A172 (cell line): ENCODE data around the gene HINT3. TPM values are rescaled to one million over a fixed set of nuclear protein-coding genes. Genes with fewer than 3 reads are reported as not detected.
"Not testable (repeated sequence)": the region's sequence is repeated elsewhere in the genome, so short reads cannot be mapped to it uniquely, and the experiment has no call there.

Experiments used
- DNase-seq: peaks from one replicate; pipeline ENCODE4 v3.0.0-alpha.2; 2015; ENCODE audit warnings: low spot score
- total RNA-seq: library from RNA; depleted of rRNA; stranded (reverse); fragments of >200 nt; shearing (Covaris generic); gene quantifications from 2 replicates; pipeline ENCODE4 v1.2.3, GENCODE V29; 2014

HINT3 gene
- total RNA-seq, 1 experiment from 2014 or later = 22.0 TPM

DNA sequence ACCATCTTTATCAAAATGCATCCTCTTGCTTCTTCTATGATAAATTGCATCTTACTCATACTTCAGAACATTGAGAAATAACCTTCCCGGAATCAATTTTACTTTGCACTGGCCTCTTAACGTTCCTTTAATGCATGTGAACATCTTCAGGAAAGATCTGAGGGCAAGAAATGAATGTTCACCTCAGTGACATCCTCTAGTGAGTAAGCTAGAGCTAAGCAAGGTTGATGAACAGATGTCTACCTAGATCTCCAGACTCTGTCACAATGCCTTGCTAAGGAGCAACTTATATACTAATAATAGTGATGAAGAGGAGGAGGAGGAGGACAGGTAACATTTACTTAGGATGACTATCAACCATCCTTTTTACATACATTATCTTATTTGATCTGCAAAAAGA lies 16.8 kb upstream of the HINT3 start:
- no peak for DNase-seq

DNA sequence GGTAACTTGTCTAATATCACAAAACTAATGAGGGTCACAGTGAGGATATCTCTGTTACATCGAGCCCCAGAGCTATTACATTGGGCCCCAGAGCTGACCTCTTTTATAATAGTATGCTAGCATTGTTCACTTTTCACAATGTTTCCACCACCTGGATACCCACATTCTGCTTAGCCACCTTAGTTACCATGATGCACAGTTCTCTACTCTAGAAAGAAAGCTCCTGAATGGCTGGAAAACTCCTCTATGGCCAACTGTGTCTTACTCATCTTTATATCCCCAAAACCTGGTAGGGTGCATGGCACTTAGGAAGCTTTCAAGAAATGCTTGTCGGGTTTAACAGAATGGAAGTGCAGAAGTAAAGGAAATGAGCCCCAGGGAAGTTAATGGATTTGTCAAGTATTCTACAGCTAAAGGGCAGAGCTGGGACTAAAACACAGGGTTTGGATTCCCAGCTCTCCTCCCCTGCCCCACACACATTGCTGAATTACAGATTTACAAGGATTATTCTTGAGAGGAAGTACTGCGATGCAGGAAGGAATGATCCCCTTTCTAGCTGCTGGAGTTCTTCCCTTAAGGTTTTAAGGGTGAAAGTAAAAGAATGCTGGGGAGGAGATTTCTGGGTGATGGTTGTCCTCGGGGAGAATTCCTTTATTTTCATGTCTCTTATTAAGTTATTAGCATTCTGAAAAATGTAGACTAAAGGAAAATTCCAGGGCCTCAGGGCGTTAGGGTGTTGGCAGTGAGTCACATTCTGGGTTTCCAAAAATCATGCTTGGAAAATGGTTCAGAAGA lies 16.1 kb upstream of the HINT3 start:
- DNase-seq = peak; percentile 10

- DNase-seq = peak; percentile 48
These were observed 13.7 kb upstream of the HINT3 start for GRCh38 chr6:125942672-125943527.

DNA sequence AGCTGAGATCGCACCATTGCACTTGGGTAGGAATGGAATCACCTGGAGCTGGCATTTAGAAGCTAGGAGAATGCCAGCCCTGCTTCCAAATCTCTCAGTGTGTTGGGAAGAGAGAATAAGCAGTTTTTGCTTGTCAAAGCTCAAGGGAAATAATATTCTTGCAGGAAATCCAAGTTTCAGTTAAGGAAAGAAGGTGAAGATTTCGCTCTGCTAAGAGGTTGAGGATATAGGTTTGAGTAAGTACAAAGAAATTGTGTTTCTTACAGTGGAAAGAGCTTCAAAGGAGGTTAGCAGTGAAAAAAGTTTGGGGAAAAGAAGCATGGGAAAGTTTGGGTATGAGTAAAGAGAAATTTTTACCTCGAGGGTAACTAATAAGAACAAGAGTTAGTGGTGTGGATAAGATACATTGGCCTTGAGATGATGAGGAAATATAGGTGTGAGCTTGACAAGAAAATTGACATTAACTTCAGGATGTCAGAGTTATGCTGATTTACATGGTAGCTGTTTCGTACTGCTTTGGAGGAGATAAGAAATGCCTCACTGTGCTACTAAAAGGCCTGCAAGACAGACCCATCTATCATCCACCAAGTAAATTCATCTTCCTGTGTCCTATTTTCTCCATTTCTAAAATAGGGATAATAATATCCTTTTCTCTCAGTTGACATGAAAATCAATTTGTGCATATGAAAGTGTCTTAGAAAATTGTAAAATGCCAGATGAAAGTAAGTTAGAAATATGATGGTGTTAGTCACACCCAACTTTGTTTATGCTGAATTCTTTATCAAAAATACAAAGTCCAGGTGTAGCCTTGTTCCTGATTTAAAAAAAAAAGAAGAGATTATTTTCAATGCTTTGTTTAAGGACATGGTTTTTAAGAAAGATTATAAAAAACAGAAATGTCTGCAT lies 12.8 kb upstream of the HINT3 start:
- DNase-seq = no peak

DNA sequence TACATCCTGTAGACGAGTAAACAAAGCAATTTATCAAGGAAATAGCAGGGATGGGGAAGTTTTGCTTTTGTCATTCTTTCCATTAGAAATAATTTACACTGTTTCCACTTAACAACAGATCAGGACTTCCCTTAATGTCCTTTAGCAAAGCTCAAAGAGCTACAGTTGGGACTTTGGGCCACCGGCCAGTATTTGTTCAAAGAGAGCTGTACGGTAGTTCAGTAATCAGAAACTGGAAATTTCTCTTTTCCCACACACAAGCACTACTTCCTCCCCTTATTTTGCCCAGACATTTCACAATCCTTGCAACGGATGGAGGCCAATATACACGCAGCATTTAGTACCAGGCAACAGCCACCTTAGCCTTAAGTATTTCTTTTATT lies 12.1 kb upstream of the HINT3 start:
- peak; percentile 40 for DNase-seq

DNA sequence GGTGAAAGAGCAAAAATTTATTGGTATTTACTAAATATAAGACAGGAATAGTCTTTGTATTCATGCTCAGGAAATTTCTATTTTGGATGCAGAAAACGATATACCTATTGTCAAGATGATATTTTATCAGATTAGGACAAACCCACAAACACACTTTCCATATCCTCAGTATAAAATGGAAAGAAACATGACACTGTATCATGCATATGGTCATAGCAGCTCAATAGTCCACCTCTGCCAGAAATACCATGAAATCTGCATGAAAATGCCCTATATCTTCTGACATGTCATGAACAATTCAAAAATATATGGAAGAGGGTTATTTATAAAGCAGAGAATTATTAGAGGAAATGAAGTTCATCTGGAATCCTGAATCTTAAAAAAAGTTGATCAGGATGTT lies 11.7 kb upstream of the HINT3 start:
- no peak for DNase-seq

GRCh38 chr6:125945378-125946141 lies 11.0 kb upstream of the HINT3 start:
- peak; percentile 60 for DNase-seq

DNA sequence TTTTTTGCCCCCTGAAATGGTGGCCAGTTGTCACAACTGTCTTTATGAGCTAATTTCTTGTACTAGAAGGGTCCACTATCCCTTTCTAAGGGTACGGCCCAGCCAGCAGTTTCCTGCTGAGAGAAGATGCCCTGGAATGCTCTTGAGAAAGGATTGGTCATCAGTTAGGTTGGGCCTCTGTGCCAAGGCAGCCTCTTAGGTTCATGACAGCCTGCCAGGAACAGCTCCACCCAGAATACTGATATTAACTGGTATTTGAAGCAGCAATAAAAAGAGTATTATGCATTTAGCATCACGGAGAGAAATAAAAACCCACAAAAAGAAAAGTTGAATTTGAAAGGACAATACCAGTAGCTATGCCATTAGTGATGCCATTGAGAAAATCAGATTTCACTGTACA lies 9.0 kb upstream of the HINT3 start:
- peak; percentile 71 for DNase-seq

- no peak for DNase-seq
These were observed 8.1 kb upstream of the HINT3 start for GRCh38 chr6:125948455-125948854.

DNA sequence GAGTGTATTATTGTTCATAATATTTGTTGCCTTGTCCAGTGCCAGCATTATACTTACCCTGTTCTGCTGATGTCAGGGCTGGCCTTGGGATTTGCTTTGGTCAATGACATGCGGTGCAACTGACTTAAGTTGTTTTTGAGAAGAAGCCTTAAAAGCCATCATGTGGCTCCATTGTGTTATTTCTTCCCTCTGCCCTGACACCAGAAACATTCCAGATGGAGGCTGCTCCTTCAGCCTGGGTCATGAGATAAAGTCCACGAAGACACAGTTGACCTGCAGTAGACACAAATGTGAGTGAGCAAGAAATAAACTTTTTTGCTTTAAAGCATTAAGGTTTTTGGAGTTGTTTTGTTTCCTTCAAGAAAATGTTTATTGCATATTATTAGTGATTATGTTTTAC lies 7.5 kb upstream of the HINT3 start:
- DNase-seq = no peak

DNA sequence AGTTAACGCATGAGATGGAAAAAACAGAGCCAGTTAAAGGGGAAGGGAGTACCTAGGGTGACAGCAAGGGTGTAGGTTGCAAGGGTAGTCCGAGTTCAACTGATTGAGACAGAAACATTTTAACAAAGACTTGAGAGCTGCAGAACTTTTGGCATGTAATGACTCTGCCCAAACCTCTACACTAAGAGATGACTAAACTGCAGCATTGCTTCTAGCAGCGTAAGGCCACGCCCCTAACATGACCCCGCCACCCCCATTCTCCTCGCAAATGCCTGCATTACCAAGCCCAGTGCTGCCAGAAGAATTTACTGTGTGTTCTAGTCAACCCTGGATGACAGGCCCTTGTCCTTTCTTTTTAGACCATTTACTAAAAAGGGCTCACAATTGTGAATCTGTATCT lies 6.3 kb upstream of the HINT3 start:
- peak; percentile 60 for DNase-seq

DNA sequence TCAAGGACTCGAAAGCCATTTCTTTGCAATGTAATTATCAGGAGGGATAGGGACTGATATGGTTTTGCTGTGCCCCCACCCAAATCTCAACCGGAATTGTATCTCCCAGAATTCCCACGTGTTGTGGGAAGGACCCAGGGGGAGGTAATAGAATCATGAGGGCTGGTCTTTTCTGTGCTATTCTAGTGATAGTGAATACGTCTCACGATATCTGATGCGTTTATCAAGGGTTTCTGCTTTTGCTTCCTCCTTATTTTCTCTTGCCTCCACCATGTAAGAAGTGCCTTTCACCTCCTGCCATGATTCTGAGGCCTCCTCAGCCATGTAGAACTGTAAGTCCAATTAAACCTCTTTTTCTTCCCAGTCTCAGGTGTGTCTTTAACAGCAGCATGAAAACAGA lies 5.9 kb upstream of the HINT3 start:
- DNase-seq = not testable (repeated sequence)

- DNase-seq = no peak
These were observed 5.2 kb upstream of the HINT3 start for GRCh38 chr6:125951323-125951722.

GRCh38 chr6:125952764-125953501 lies 3.6 kb upstream of the HINT3 start:
- no peak for DNase-seq

DNA sequence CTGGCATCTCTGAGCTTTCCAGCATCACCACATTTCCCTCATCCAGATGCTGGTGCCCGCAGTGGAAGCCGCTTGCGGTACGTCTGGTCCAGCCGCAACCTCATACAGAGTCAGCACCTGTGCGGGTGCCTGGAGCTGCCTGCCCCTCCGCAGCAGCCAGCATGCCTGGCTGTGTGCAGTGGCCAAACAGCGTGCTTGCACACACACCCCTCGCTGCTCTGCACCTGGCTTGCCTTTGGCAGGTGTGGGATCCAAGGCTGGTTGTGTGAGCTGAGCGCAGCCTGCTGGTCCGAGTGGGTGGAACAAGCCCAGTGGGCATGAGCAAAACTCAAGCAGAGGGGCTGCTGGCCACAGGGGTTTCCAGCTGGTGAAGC lies 3.1 kb upstream of the HINT3 start:
- no peak for DNase-seq

DNA sequence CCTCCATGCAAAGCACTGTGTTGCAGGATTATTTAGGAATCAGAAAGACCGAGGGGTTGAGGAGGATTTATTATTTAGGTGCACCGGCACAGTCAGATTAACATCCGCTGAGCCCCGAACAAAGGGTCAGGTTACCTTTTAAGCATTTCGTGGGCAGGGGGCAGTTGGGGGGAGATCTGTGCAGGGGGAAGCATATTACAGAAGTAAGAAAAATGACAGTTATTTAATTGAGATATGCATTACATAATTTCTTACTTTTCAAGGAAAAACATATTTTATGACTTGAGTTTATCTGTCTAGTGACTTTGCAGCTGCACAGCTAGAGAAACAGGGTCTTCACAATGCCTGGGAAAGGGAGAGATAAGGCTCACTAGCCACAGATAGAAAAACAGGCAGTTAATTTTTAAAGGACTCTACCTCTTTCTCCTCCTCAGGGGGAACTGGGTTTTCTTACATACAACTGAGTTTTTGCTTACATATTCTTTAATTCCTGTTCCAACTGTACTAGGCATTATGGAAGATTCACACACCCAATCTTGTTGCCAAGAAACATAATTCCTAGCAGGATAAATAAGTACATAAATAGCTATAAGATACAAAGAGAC lies 1.7 kb upstream of the HINT3 start:
- DNase-seq = no peak

DNA sequence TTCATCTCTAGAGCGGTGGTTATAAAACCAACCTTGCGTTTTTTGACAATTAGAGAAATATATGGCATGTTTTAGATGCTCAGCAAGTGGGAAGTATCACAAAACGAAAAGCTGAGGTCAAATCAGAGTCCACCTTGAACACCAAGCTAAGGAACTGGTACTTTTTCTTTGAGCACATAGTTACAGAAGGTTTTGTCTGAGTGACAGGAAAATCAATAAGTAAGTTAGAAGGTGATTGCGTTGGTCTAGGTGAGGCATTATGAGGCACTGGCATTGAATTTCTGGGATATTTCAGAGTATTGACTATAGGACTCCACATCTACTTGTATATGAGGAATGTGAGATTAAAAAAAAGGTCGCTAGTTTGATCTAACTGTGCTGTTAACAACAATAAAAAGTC lies 597 bp upstream of the HINT3 start:
- no peak for DNase-seq

DNA sequence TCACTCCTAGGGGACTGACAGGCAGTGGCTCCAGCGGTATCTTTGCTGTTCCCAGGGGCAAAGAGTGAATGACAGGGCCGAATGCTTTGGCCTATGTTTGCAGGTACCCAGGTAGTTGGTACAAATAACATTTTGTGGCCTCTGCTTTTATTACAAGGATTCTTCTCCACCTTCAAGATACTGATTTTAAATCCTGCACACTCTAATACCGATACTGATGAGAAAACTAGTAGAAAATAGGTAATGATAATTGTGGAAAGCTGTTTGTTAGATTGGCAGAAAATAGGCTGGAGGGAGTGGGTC lies 772 bp downstream of the HINT3 start:
- DNase-seq = no peak

DNA sequence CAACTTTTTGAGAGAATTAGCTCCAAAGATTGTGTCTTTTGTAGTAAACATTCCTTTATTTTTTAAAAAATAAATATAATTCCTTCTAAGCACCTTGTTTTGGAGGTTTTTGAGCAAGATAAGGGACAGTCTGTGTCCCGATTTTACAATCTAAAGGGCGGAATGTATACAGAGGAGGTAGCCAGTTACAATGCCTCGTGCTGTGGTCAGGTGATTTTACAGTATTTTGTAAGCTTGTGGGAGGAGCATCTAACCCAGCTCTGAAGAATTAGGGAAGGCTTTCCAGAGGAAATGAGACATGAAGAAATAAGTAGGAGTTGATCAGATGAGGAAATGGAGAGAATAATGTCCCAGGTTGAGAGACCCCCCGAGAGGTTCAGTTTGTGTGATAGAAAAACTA lies 1.3 kb downstream of the HINT3 start:
- DNase-seq = peak; percentile 64

DNA sequence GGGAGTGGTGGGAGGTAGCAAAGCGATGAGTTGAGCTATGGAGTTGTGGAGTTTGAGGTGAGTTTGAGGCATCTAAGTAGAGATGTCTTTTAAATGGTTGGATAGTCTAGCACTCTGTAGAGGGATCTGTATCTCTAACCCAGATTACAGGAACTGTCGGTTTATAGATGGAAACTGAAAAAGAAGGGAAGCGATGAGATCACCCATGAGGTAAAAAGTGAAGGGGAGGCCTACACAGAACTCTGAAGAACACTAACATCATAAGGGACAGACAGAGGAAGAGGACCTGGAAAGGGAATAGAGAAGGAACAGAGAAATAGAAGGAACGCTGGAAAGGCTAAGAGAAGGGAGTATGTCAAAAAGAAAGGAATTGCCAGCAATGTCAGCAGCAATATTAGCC lies 2.5 kb downstream of the HINT3 start:
- DNase-seq = no peak
